ENCODE measurements around the gene PTPRD.

- no peak for TF ChIP-seq POLR2A (IDR thresholded peaks at IDR 0.05)
- TF ChIP-seq, protein P1, sequence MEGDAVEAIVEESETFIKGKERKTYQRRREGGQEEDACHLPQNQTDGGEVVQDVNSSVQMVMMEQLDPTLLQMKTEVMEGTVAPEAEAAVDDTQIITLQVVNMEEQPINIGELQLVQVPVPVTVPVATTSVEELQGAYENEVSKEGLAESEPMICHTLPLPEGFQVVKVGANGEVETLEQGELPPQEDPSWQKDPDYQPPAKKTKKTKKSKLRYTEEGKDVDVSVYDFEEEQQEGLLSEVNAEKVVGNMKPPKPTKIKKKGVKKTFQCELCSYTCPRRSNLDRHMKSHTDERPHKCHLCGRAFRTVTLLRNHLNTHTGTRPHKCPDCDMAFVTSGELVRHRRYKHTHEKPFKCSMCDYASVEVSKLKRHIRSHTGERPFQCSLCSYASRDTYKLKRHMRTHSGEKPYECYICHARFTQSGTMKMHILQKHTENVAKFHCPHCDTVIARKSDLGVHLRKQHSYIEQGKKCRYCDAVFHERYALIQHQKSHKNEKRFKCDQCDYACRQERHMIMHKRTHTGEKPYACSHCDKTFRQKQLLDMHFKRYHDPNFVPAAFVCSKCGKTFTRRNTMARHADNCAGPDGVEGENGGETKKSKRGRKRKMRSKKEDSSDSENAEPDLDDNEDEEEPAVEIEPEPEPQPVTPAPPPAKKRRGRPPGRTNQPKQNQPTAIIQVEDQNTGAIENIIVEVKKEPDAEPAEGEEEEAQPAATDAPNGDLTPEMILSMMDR (IDR thresholded peaks at IDR 0.05): no peak
These were observed 1175.2 kb downstream of the PTPRD start for GRCh38 chr9:9437641-9438040.

Data from Peyer's patch (tissue), 4 donors.